ENCODE results near the gene IFT80.

- no peak for TF ChIP-seq CTCF (IDR thresholded peaks at IDR 0.05; ENCODE audit: low read depth, low read length, poor library complexity, severe bottlenecking)
- no peak for TF ChIP-seq EZH2phosphoT487 (IDR thresholded peaks at IDR 0.05; ENCODE audit: borderline replicate concordance, low read length)
Measured at GRCh38 chr3:160445854-160446253, 46.8 kb upstream of the IFT80 start.
